Thyroid gland (tissue), 4 donors: ENCODE measurements around the gene GNG7. TPM values are rescaled to one million over a fixed set of nuclear protein-coding genes. Genes with fewer than 3 reads are reported as not detected.

Experiments used
- DNase-seq, 2 donors: peaks; one replicate each; pipeline ENCODE4 v3.0.0-alpha.2; 2019
- H3K27ac ChIP-seq, 3 donors: fragments of 200-600 bp; sonication (generic); 1 replicate in 2 of 3; 2 replicates in 1 of 3; pipeline ENCODE4 v1.5.1; 2016 to 2019; ENCODE audit warnings: mild to moderate bottlenecking in 1 of 3, moderate library complexity in 1 of 3
- H3K27me3 ChIP-seq: fragments of 200-600 bp; sonication (generic); one replicate; pipeline ENCODE4 v1.5.1; 2019
- H3K36me3 ChIP-seq, 2 donors: fragments of 200-600 bp; sonication (generic); one replicate each; pipeline ENCODE4 v1.5.1; 2016 to 2019
- H3K4me1 ChIP-seq, 2 donors: fragments of 200-600 bp; sonication (generic); one replicate each; pipeline ENCODE4 v1.5.1; 2017 to 2019
- H3K4me3 ChIP-seq, 3 donors: fragments of 200-600 bp; sonication (generic); replicated peaks in 1 of 3; 1 replicate in 2 of 3; 2 replicates in 1 of 3; pipeline ENCODE4 v1.5.1; 2016; ENCODE audit warnings: mild to moderate bottlenecking in 1 of 3
- H3K9me3 ChIP-seq: fragments of 200-600 bp; sonication (generic); one replicate; pipeline ENCODE4 v1.5.1; 2017
- POLR2A ChIP-seq, 2 donors: fragments of 450-650 bp; IDR thresholded peaks; one replicate each; pipeline ENCODE4 v1.6.1; 2017; ENCODE audit warnings: antibody characterized with exemption in 2 of 2, mild to moderate bottlenecking in 2 of 2, moderate library complexity in 1 of 2
- WGBS, 2 donors: methylation state at CpG; one replicate each; pipeline ENCODE4 v1.1.5; 2017; 5-methylcytosine and 5-hydroxymethylcytosine counted together
- intact Hi-C: fragments of 100-400 bp; cut with DNase I; formaldehyde crosslinking; loops from one replicate; pipeline ENCODE4 v1.15.1; 2023
- microRNA-seq: library from miRNA; unstranded; fragments of <30 nt; microRNA quantifications from one replicate; pipeline ENCODE4, GENCODE V29; 2016
- small RNA-seq: library from RNA; depleted of rRNA; stranded (forward); fragments of <200 nt; gene quantifications from one replicate; pipeline ENCODE3, GENCODE V24; 2016
- total RNA-seq, 4 donors: library from RNA; depleted of rRNA; stranded (reverse); fragments of >200 nt; gene quantifications; one replicate each; pipeline ENCODE4 v1.2.3, GENCODE V29; 2016
- TF ChIP-seq, protein P1 (sequence below), 6 experiments: fragments of 200-600 bp in 3 of 6; fragments of 450-650 bp in 3 of 6; sonication (generic) in 3 of 6; IDR thresholded peaks; one replicate each; pipeline ENCODE4 v1.5.1; 2016 to 2019; ENCODE audit warnings: antibody characterized with exemption in 6 of 6, mild to moderate bottlenecking in 2 of 6, inconsistent platforms in 1 of 6, moderate library complexity in 1 of 6

The GNG7 gene
- total RNA-seq, 4 donors from 2014 or later: 3.8 to 6.9 (median 5.6) TPM

DNA sequence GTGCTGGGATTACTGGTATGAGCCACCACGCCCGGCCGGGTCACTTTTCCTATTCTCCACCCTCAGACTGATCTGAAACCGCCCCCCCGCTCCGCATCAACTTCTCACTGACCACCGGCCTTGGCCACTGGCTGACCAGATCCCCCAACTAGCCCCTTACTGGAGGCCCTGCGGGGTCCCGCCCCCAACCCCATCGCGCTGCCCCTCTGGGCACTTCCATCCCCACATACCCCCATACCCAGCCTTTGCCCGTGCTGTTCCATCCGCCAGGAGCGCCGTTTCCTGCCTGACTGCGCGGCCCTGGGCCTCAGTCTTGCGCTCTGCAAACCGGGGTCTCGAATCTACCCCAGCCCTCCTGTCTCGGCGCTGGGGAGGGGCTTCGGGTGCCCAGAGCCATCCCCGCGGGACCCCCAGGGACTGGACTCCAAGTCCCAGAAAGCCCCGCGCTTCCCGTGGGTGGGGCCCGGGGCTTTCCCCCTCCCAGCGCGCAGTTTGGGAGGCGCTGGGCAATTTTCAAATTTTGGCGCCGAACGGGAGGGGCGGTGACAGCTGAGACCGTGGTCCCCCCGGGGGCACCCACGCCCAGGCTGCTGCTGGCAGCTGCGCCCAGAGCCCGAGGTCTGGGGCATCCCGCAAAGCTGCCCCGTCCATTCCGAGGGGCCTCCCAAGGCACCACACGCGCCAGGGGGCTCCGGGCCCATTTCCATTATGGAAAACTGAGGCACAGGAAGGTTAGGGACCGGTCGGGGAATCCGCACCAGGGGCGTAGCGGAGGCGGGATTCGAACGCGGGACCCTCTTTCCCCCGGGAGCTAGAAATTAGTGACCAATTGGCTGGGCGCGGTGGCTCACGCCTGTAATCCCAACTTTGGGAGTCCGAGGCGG, 240.5 kb downstream of the GNG7 start:
- 14 to 15% methylated on average over 13 to 21 of the region's 62 CpGs for WGBS, 2 donors
- no peak for TF ChIP-seq POLR2A (IDR thresholded peaks at IDR 0.05)
- TF ChIP-seq, protein P1, sequence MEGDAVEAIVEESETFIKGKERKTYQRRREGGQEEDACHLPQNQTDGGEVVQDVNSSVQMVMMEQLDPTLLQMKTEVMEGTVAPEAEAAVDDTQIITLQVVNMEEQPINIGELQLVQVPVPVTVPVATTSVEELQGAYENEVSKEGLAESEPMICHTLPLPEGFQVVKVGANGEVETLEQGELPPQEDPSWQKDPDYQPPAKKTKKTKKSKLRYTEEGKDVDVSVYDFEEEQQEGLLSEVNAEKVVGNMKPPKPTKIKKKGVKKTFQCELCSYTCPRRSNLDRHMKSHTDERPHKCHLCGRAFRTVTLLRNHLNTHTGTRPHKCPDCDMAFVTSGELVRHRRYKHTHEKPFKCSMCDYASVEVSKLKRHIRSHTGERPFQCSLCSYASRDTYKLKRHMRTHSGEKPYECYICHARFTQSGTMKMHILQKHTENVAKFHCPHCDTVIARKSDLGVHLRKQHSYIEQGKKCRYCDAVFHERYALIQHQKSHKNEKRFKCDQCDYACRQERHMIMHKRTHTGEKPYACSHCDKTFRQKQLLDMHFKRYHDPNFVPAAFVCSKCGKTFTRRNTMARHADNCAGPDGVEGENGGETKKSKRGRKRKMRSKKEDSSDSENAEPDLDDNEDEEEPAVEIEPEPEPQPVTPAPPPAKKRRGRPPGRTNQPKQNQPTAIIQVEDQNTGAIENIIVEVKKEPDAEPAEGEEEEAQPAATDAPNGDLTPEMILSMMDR (IDR thresholded peaks at IDR 0.05): no peak
- Histone ChIP-seq H3K36me3 (no peaks in the 10 kb centered on the region), H3K27me3 (no peaks in the 10 kb centered on the region), H3K9me3 (no peaks in the 10 kb centered on the region), H3K27ac (no peak overlapping the region), H3K4me3 (peak overlapping the region in 2 of 3 donors; percentile 12 to 56), H3K4me1 (peaks cover 8 to 17% of the 10 kb centered on the region in 2 donors)
- peak; percentile 22 to 31 for DNase-seq
- intact Hi-C loops: loop anchor here (10.0 kb wide), 1 partner anchor 293 kb away; no protein-coding TSS in a partner anchor

Small RNA genes within 50 kb of the gene (microRNA-seq; reads per million reads assigned to microRNA genes)
- gene MIR7850: not detected

Small RNA genes within 50 kb of the gene (small RNA-seq; reads per million reads assigned to genes)
- gene MIR7850 (not detected), gene RN7SL121P (not detected), gene RNU6-993P (not detected)

Other genes starting within 250 kb of the GNG7 start
- gene LMNB2, start 245.7 kb downstream of the GNG7 start, total RNA-seq: 10 to 100 TPM; 14.4 to 34.6 (median 27.6) TPM
- 100 to 1,000 TPM; 148 to 250 (median 195) TPM for gene GADD45B, start 226.6 kb downstream of the GNG7 start, total RNA-seq
- gene DIRAS1, start 18.7 kb upstream of the GNG7 start, total RNA-seq: under 1 TPM; 0.27 to 0.67 (median 0.40) TPM
- gene SLC39A3, start 37.3 kb upstream of the GNG7 start, total RNA-seq: 10 to 100 TPM; 21.7 to 52.2 (median 31.4) TPM
- gene SGTA, start 80.6 kb upstream of the GNG7 start, total RNA-seq: 10 to 100 TPM; 43.4 to 86.8 (median 73.4) TPM
- gene THOP1, start 82.8 kb upstream of the GNG7 start, total RNA-seq: 10 to 100 TPM; 29.7 to 79.0 (median 58.9) TPM
- gene ZNF554, start 117.2 kb upstream of the GNG7 start, total RNA-seq: 1 to 10 TPM; 4.9 to 9.2 (median 6.2) TPM
- gene ZNF555, start 138.8 kb upstream of the GNG7 start, total RNA-seq: 10 to 100 TPM in 1 of 4 donors, 1 to 10 TPM in 3; 8.7 to 10.2 (median 9.5) TPM
- not detected for gene ZNF556, start 164.6 kb upstream of the GNG7 start, total RNA-seq
- 1 to 10 TPM; 3.1 to 4.8 (median 3.6) TPM for gene ZNF57, start 198.2 kb upstream of the GNG7 start, total RNA-seq
- gene ZNF77, start 242.3 kb upstream of the GNG7 start, total RNA-seq: 1 to 10 TPM; 5.1 to 7.0 (median 6.2) TPM